Stimulated activated CD4-positive, alpha-beta T cell treated with anti-CD3 and anti-CD28 coated beads, Interleukin-1b, Interleukin-23, amount 100 ng/mL, for 24 hours (primary cell): Measurements from ENCODE around the gene ANKRD35.

Experiments
- DNase-seq, 4 experiments: peaks; one replicate each; pipeline ENCODE4 v3.0.0-alpha.2; 2020; ENCODE audit warnings: low read depth in 4 of 4, low spot score in 1 of 4

ANKRD35 gene

GRCh38 chr1:145893306-145894055, 7.8 kb upstream of the ANKRD35 start:
- DNase-seq, result no peak

- no peak for DNase-seq
These were observed 6.9 kb upstream of the ANKRD35 start for GRCh38 chr1:145892486-145893087.

GRCh38 chr1:145891587-145892485, 6.2 kb upstream of the ANKRD35 start:
- peak in 2 of 4 experiments; percentile 24 to 38 for DNase-seq

GRCh38 chr1:145891143-145891542, 5.5 kb upstream of the ANKRD35 start:
- DNase-seq, result no peak

- no peak for DNase-seq
These were observed 4.1 kb upstream of the ANKRD35 start for GRCh38 chr1:145889722-145890121.

- DNase-seq, result no peak
These were observed 2.0 kb upstream of the ANKRD35 start for GRCh38 chr1:145887631-145888030.

- DNase-seq, result no peak
These were observed 1.1 kb upstream of the ANKRD35 start for GRCh38 chr1:145886816-145887215.

GRCh38 chr1:145886390-145886789, 724 bp upstream of the ANKRD35 start:
- DNase-seq, result no peak

GRCh38 chr1:145884675-145885074, 991 bp downstream of the ANKRD35 start:
- no peak for DNase-seq

- DNase-seq, result no peak
These were observed 5.9 kb downstream of the ANKRD35 start for GRCh38 chr1:145879775-145880174.

DNA sequence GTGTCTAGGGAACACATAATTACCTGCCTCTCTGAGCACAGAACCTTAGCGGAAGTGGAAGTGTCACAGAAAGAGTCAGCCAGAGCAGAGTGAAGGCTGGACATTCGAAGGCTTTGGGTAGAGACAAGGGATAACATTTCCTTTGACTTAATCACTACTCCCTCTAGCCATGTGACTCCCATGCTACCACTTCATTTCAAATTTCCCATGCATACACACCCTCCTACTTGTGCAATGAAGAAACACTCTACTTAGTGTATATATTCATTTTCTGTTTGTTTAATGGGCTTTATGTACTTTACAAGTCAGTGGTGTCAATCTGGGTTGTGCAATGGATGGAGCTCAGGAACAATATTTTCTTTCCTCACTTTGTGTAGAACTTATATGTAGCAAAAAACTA, 6.9 kb downstream of the ANKRD35 start:
- DNase-seq, result no peak

DNA sequence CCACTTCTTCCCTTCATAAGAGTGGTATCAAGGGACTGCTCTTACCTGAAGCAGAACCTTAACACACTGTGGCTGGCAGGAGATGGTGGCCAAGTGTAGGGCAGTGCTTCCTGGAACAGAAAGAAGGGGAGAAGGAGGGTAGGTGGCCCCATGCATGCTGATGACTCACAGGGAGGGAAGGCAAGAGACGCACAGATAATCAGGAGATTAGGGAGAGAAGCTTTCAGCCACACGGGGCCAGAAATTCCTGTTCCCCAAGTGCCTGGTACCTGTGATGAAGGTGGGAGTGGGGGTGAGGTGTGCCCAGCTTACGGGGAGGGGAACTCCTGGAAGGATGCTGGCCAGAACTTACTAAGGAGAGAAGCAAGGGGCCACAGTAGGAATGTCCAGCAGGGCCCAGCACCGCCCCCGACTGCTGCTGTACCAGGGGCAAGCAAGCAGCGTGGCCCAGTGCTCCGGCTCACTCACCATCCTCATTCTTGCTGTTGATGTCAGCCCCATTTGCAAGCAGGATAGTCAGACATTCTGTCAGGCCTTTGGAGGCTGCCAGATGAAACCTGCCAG, 7.7 kb downstream of the ANKRD35 start:
- no peak for DNase-seq

GRCh38 chr1:145874646-145875045, 11.0 kb downstream of the ANKRD35 start:
- DNase-seq, result no peak

- DNase-seq, result peak in 2 of 4 experiments; percentile 11 to 17
These were observed 13.4 kb downstream of the ANKRD35 start for GRCh38 chr1:145871994-145872924.

- DNase-seq, result no peak
These were observed 17.4 kb downstream of the ANKRD35 start for GRCh38 chr1:145868232-145868631.

- no peak for DNase-seq
These were observed 22.2 kb downstream of the ANKRD35 start for GRCh38 chr1:145863282-145864018.

DNA sequence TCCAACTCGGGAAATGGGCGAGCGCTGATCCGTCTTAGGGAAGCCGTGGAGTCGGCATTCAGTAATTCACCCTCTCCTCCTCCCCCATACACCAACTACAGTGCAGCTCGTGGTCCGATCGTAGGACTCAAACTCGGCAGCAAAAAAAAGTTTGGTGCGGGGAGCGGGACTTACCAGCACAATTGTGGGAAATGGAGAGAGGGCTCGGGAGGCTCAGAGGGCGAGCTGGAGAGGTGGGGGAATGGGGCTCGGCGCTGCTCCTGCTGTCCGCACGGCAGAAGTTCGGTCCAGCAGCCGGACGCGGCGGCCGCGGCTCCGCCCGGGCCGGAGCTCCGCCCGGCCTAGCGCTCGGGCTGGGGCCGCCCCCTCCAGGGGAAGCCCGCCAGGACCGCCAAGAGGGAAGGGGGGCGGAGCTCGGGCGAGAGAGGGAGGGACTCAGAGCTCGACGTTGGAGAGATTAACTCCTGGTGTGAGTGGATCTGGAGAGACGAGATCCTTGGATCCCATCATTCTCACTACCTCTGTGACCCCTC, 26.1 kb downstream of the ANKRD35 start:
- DNase-seq, result peak in 3 of 4 experiments; percentile 55 to 70 (median 62)

- peak in 3 of 4 experiments; percentile 64 to 87 (median 72) for DNase-seq
These were observed 26.7 kb downstream of the ANKRD35 start, which contains the start of gene PIAS3 for GRCh38 chr1:145858901-145859490. Gene PIAS3 (minus strand): TSS chr1:145859081. CDS start chr1:145858990, 91 bp downstream.
